ENCODE data around the gene TTC16. TPM values are rescaled to one million over a fixed set of nuclear protein-coding genes. Genes with fewer than 3 reads are reported as not detected.

The TTC16 gene
- total RNA-seq, 4 donors from 2014 or later, result 0.16 to 0.21 TPM; not detected in 2

GRCh38 chr9:127732444-127732843 is 16.6 kb downstream of the TTC16 start:
- no peak overlapping the region for H3K4me3 ChIP-seq
- 81% methylated on average over 6 of the region's 21 CpGs for WGBS
- H3K27ac ChIP-seq, result no peak overlapping the region
- H3K36me3 ChIP-seq, result peaks cover 30% of the 10 kb centered on the region
- peaks cover 18% of the 10 kb centered on the region for H3K4me1 ChIP-seq
- no peak for TF ChIP-seq CTCF (IDR thresholded peaks at IDR 0.05)
- no peak for TF ChIP-seq EP300 (IDR thresholded peaks at IDR 0.05)
- no peak for TF ChIP-seq POLR2A (IDR thresholded peaks at IDR 0.05)
- TF ChIP-seq POLR2AphosphoS5 (IDR thresholded peaks at IDR 0.05), result no peak
- DNase-seq (ENCODE audit: low spot score in 2 of 2), result no peak
- no peaks in the 10 kb centered on the region for H3K9me3 ChIP-seq
- H3K27me3 ChIP-seq, result no peaks in the 10 kb centered on the region

- WGBS, result 87% methylated on average over 2 of the region's 2 CpGs
- DNase-seq (ENCODE audit: low spot score in 2 of 2), result no peak
- no peaks in the 10 kb centered on the region for H3K9me3 ChIP-seq
- H3K27me3 ChIP-seq, result no peaks in the 10 kb centered on the region
- H3K4me3 ChIP-seq, result no peak overlapping the region
- H3K27ac ChIP-seq, result no peak overlapping the region
- H3K36me3 ChIP-seq, result peaks cover 31% of the 10 kb centered on the region
- H3K4me1 ChIP-seq, result peaks cover 18% of the 10 kb centered on the region
- TF ChIP-seq POLR2AphosphoS5 (IDR thresholded peaks at IDR 0.05) (no peak), EP300 (IDR thresholded peaks at IDR 0.05) (no peak), CTCF (IDR thresholded peaks at IDR 0.05) (no peak), POLR2A (IDR thresholded peaks at IDR 0.05) (no peak)
These were observed 17.7 kb downstream of the TTC16 start for GRCh38 chr9:127733614-127734013.

GRCh38 chr9:127734247-127734746 is 18.4 kb downstream of the TTC16 start:
- no peak for TF ChIP-seq CTCF (IDR thresholded peaks at IDR 0.05)
- no peaks in the 10 kb centered on the region for H3K27me3 ChIP-seq
- H3K4me3 ChIP-seq, result peak overlapping the region; percentile 94
- peaks cover 18% of the 10 kb centered on the region for H3K4me1 ChIP-seq
- no peak for DNase-seq (ENCODE audit: low spot score in 2 of 2)
- H3K27ac ChIP-seq, result peak overlapping the region; percentile 95
- H3K36me3 ChIP-seq, result peaks cover 33% of the 10 kb centered on the region
- WGBS, result 69% methylated on average over 13 of the region's 22 CpGs
- no peaks in the 10 kb centered on the region for H3K9me3 ChIP-seq

DNA sequence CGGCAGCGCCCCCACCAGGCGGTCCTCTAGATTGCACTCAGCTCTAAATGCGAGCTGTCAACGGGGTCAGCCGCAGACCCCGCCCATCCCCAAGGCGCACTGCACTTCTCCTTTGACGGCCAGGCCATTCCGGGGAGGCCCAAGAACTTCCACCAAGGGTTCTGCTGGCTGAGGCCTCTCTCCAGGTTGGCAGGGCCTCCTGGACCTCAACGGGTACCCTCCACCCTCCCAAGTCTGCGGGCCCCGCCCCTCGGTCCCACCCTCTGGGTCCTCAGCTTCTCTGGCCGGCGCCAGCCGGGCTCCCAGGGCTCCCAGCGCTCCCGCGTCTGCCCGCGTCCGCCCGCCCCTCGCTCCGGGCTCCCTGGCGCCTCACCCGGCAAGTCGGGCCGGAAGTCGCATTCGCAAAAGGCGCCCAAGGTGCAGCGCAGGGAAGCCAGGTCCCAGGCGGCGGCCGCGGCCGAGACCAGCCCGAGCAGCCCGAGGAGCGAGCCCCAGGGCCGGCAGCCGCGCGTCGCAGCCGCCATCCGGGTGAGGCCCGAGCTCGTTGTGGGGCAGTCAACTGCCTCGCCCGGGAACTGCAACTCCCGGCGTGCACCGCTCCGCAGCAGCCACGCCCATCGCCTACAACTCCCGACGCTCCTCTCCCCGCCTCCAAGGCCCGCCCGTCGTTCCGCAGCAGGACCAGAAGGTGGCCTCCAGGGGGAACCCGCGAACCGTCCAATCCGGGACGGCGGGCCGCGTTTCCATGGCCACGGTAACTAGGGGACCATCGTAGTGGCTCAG is 19.1 kb downstream of the TTC16 start, which contains the start of gene TOR2A:
Gene TOR2A (minus strand): TSS at position 548 of the 783 bp plus-strand sequence. CDS start 24 bp downstream, at position 524.
- Histone ChIP-seq H3K9me3 (no peaks in the 10 kb centered on the region), H3K27ac (peak within 1 kb of the TSS; percentile 95), H3K36me3 (peaks cover 32% of the 10 kb centered on the region), H3K4me3 (peak within 1 kb of the TSS; percentile 94), H3K4me1 (peaks cover 22% of the 10 kb centered on the region), H3K27me3 (no peaks in the 10 kb centered on the region)
- WGBS, result 0% methylated on average over 6 of the region's 76 CpGs
- TF ChIP-seq EP300 (IDR thresholded peaks at IDR 0.05) (no peak), POLR2A (IDR thresholded peaks at IDR 0.05) (peak in 1 of 2 donors; percentile 85), POLR2AphosphoS5 (IDR thresholded peaks at IDR 0.05) (peak in 2 of 3 donors; percentile 54 to 89), CTCF (IDR thresholded peaks at IDR 0.05) (peak; percentile 93 to 99)
- peak; percentile 99 to 100 for DNase-seq (ENCODE audit: low spot score in 2 of 2)

- Histone ChIP-seq H3K4me1 (peaks cover 29% of the 10 kb centered on the region), H3K27ac (peak overlapping the region; percentile 26), H3K27me3 (no peaks in the 10 kb centered on the region), H3K9me3 (no peaks in the 10 kb centered on the region), H3K4me3 (peak overlapping the region; percentile 94), H3K36me3 (peaks cover 26% of the 10 kb centered on the region)
- DNase-seq (ENCODE audit: low spot score in 2 of 2), result no peak
- 38% methylated on average over 13 of the region's 15 CpGs for WGBS
- no peak for TF ChIP-seq POLR2A (IDR thresholded peaks at IDR 0.05)
- no peak for TF ChIP-seq EP300 (IDR thresholded peaks at IDR 0.05)
- TF ChIP-seq POLR2AphosphoS5 (IDR thresholded peaks at IDR 0.05), result no peak
- TF ChIP-seq CTCF (IDR thresholded peaks at IDR 0.05), result no peak
These were observed 19.8 kb downstream of the TTC16 start for GRCh38 chr9:127735530-127736185.

All from suprapubic skin (tissue), 4 donors.